GM12874 (cell line): ENCODE data around the gene TIGD7.

Source experiments
- TF ChIP-seq, protein P1 (sequence below): IDR thresholded peaks from 2 replicates; pipeline ENCODE4 v1.5.1; 2011; ENCODE audit warnings: low read depth, mild to moderate bottlenecking, control low read depth, low read length, moderate library complexity; ENCODE audit not compliant: insufficient read depth

TIGD7 gene, protein sequence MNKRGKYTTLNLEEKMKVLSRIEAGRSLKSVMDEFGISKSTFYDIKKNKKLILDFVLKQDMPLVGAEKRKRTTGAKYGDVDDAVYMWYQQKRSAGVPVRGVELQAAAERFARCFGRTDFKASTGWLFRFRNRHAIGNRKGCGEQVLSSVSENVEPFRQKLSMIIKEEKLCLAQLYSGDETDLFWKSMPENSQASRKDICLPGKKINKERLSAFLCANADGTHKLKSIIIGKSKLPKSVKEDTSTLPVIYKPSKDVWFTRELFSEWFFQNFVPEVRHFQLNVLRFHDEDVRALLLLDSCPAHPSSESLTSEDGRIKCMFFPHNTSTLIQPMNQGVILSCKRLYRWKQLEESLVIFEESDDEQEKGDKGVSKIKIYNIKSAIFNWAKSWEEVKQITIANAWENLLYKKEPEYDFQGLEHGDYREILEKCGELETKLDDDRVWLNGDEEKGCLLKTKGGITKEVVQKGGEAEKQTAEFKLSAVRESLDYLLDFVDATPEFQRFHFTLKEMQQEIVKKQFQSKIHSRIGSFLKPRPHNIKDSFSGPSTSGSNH

DNA sequence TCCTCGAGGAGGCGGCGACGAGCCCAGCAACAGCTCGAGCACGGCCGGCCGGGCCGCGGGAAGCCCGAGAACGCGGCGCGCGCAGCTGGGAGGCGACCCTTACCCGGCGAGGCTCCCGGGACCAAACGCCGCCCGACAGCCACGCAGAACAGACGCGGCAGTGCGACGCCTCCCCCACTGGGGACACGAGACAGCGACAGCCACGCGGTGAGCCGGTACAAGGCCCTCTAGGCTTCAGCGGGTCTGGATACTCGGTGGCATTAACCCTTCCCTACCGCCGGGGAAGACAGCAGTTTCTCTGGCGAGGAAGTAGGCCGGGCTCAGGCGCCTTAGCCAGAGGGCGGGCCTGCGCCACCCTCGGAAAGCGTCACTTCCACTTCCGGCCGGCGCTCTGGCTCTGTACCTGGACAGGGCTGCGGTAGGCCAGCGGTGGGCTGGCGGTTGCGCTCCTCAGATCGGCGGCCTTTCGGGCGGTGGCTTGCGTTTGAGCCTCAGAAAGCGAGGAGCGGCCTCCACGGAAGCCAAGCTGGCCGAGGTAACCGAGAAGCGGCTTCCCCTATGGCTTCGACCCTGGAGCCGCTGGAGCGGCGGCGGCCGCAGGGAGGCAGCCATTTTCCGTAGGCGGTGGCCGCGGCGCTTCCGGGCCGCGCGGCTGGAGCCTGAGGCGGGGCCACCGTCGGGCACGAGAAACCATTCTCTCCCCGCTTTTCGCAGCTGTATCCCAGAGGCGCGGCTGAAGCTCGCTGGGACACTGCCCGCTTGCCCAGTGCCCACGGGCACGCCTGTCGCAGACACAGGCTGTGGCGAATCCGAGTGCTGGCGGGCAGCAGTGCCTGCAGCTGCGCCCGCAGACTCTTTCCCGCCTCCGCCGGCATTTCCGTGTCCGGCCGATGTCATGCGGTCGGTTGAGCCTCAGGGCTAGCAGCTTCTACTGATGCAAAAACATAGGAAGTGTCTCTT lies at the start of gene TIGD7, which contains the start of gene ZNF75A:
TSS of gene TIGD7 (minus strand) at position 322 of the 960 bp plus-strand sequence. CDS start 4,816 bp downstream, outside the sequence.
TSS of gene ZNF75A (plus strand) at position 389 of the 960 bp plus-strand sequence. CDS start 2,932 bp downstream, outside the sequence.
- TF ChIP-seq, protein P1, sequence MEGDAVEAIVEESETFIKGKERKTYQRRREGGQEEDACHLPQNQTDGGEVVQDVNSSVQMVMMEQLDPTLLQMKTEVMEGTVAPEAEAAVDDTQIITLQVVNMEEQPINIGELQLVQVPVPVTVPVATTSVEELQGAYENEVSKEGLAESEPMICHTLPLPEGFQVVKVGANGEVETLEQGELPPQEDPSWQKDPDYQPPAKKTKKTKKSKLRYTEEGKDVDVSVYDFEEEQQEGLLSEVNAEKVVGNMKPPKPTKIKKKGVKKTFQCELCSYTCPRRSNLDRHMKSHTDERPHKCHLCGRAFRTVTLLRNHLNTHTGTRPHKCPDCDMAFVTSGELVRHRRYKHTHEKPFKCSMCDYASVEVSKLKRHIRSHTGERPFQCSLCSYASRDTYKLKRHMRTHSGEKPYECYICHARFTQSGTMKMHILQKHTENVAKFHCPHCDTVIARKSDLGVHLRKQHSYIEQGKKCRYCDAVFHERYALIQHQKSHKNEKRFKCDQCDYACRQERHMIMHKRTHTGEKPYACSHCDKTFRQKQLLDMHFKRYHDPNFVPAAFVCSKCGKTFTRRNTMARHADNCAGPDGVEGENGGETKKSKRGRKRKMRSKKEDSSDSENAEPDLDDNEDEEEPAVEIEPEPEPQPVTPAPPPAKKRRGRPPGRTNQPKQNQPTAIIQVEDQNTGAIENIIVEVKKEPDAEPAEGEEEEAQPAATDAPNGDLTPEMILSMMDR: no peak

DNA sequence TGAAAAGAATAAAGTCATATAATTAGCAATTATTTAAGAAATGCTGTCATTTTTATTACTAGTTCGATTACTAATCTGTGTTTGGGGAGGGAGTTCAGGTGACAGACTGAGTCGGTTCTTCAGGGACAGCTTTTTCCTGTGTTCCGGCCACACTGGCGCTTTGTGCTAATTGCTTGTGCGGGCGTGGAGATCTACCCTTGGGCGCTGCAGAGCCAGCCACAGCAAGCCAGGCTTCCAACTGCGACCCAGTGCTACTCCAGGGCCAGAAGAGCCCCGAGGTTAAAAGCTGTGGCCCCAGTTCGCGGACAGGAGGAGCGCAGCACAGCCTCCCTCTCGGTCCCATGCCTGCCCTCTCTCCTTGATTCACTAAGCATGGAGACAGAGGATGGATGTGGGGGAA lies 43.9 kb upstream of the TIGD7 start:
- TF ChIP-seq, protein P1: no peak

DNA sequence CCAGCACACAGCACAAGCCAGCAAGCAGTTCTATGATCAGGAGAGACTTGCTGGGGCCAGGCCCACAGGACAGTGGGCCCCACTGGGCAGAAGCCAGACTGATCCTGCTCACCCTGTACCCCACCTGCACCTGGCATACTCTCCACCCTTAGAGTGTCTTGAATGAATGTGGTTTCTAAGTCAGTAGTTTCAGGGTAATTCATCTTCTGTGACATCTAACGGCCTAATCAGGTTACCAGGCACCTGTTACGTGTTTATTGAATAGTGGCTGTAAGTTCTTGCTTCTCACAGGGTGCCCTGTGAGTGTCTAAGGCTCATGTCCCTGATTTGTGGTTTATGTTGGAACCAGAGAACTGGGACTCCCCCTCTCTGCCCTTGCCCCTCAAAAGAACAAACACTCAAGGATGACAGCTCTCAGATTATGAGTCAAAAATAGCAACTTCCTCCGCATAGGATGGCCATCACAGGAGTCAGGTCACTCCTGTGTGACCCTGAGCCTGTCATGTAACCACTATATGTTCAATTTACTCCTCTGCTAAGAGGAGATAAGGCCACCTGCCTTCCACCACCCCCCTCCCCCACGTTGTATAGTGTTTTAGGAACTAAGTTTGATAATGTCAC lies 43.4 kb upstream of the TIGD7 start:
- TF ChIP-seq, protein P1: no peak

DNA sequence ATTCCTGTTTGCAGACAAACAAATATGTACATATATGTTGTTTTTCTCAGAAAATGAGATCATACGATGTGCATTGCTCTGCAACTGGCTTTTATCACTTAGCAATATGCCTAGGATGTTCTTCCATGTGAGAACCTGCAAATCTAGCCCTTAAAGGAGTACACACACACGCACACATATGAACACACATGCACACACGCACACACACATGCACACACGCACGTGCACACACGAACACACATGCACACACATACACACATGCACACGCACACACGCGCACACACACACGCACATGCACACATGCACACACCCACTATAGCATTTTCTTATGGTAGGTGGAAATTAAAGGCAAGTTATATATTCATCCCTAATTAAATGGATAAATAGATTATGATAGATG lies 42.4 kb upstream of the TIGD7 start:
- TF ChIP-seq, protein P1: no peak

DNA sequence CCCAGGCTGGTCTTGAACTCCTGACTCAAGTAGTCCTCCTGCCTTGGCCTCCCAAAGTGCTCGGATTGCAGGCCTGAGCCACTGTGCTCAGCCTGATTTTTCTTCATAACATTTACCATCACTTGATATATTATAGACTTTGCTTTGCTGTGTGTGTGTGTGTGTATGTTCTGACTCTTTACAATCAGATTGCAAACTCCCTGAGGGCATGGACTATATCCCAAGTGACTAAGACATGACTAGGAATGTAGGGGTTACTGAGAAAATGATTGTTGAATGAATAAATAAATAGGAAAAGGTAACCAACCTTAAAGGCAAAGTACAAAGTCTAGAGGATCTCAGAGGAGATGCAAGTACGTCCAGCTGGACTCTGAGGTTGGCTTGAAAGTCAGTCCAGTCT lies 40.8 kb upstream of the TIGD7 start:
- TF ChIP-seq, protein P1: no peak

DNA sequence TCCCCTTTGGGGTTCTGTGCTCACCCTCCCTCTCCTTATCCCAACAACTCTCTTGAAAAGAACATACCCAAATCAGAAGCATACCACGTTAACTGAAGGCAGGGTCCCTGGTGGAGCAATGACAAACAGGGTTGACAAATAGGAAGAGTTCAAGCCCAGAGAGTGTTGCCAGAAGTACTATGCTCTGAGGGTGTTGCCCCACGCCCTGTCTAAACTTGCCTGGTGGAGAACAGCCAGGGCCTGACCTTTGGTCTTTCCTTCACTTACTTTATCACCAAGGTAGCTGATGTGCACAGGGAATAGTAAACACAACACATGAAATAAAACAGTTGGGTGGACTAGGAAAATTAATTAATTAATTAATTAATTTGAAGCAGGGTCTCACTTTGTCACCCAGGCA lies 23.4 kb upstream of the TIGD7 start:
- TF ChIP-seq, protein P1: no peak
